Activated CD4-positive, alpha-beta memory T cell treated with anti-CD3 and anti-CD28 coated beads for 36 hours (primary cell): ENCODE measurements around the gene TMEM164. TPM values are rescaled to one million over a fixed set of nuclear protein-coding genes. Genes with fewer than 3 reads are reported as not detected.

Experiments used
- CTCF ChIA-PET: fragments of 350-600 bp; sonication (Branson Sonifier 250); formaldehyde crosslinking; loops from one replicate; lab custom pipeline; 2021; ENCODE audit warnings: antibody characterized with exemption, inconsistent platforms; lab: Charles Lee
- POLR2A ChIA-PET: fragments of 350-600 bp; sonication (Branson Sonifier 250); formaldehyde crosslinking; loops from one replicate; lab custom pipeline; 2021; ENCODE audit warnings: antibody characterized with exemption; lab: Charles Lee
- DNase-seq: peaks from one replicate; pipeline ENCODE4 v3.0.0-alpha.2; 2020
- H3K27ac Mint-ChIP-seq: one replicate; pipeline ENCODE4 v1.8.0; 2021; ENCODE audit warnings: mixed read lengths
- H3K27me3 Mint-ChIP-seq: one replicate; pipeline ENCODE4 v1.8.0; 2021; ENCODE audit warnings: mixed read lengths
- H3K36me3 Mint-ChIP-seq: one replicate; pipeline ENCODE4 v1.8.0; 2021; ENCODE audit warnings: mixed read lengths
- H3K4me1 Mint-ChIP-seq: one replicate; pipeline ENCODE4 v1.8.0; 2021; ENCODE audit warnings: low read depth, mixed read lengths
- H3K4me3 Mint-ChIP-seq: one replicate; pipeline ENCODE4 v1.8.0; 2021; ENCODE audit warnings: mild to moderate bottlenecking, mixed read lengths
- H3K9me3 Mint-ChIP-seq: one replicate; pipeline ENCODE4 v1.8.0; 2021; ENCODE audit warnings: mixed read lengths
- intact Hi-C: fragments of 100-400 bp; cut with micrococcal nuclease; formaldehyde crosslinking; loops from one replicate; pipeline ENCODE4 v1.15.1; 2023
- total RNA-seq, 2 experiments: library from RNA; stranded (reverse); gene quantifications; one replicate each; pipeline ENCODE4 v1.2.3, GENCODE V29; 2021

TMEM164 gene
- total RNA-seq, 2 experiments from 2014 or later = 10.1 to 13.2 TPM

- no peak for DNase-seq
- CTCF ChIA-PET = interaction anchor here (1.2 to 1.5 kb wide), 2 partner anchors 18 to 120 kb away, joined by 3 to 4 read pairs; no protein-coding TSS in a partner anchor
- Mint-ChIP-seq H3K9me3 (no peaks in the 10 kb centered on the region), H3K36me3 (peaks cover 2% of the 10 kb centered on the region), H3K27ac (no peak overlapping the region), H3K27me3 (no peaks in the 10 kb centered on the region), H3K4me3 (no peak overlapping the region), H3K4me1 (peaks cover 17% of the 10 kb centered on the region)
- intact Hi-C loops = no loop called here
- POLR2A ChIA-PET = no interaction called here
Observed at GRCh38 chrX:110026099-110026844, 23.4 kb downstream of the TMEM164 start.

- Mint-ChIP-seq H3K4me1 (peaks cover 14% of the 10 kb centered on the region), H3K9me3 (no peaks in the 10 kb centered on the region), H3K27ac (no peak overlapping the region), H3K4me3 (no peak overlapping the region), H3K36me3 (peaks cover 4% of the 10 kb centered on the region), H3K27me3 (no peaks in the 10 kb centered on the region)
- ChIA-PET CTCF (no interaction called here), POLR2A (no interaction called here)
- DNase-seq = no peak
- intact Hi-C loops = no loop called here
Observed at GRCh38 chrX:110032534-110033147, 29.7 kb downstream of the TMEM164 start.

GRCh38 chrX:110034036-110034435 lies 31.1 kb downstream of the TMEM164 start:
- ChIA-PET CTCF (no interaction called here), POLR2A (no interaction called here)
- intact Hi-C loops = no loop called here
- Mint-ChIP-seq H3K36me3 (peaks cover 2% of the 10 kb centered on the region), H3K4me1 (peaks cover 7% of the 10 kb centered on the region), H3K27ac (no peak overlapping the region), H3K4me3 (no peak overlapping the region), H3K27me3 (no peaks in the 10 kb centered on the region), H3K9me3 (no peaks in the 10 kb centered on the region)
- DNase-seq = no peak

- intact Hi-C loops = no loop called here
- H3K27ac Mint-ChIP-seq = no peak overlapping the region
- CTCF ChIA-PET = no interaction called here
- H3K4me3 Mint-ChIP-seq = no peak overlapping the region
- H3K27me3 Mint-ChIP-seq = no peaks in the 10 kb centered on the region
- no peaks in the 10 kb centered on the region for H3K9me3 Mint-ChIP-seq
- POLR2A ChIA-PET = no interaction called here
- no peak for DNase-seq
- peaks cover 3% of the 10 kb centered on the region for H3K4me1 Mint-ChIP-seq
- peaks cover 4% of the 10 kb centered on the region for H3K36me3 Mint-ChIP-seq
Observed at GRCh38 chrX:110036162-110037033, 33.5 kb downstream of the TMEM164 start.

- Mint-ChIP-seq H3K4me3 (no peak overlapping the region), H3K27me3 (no peaks in the 10 kb centered on the region), H3K9me3 (no peaks in the 10 kb centered on the region), H3K27ac (no peak overlapping the region), H3K36me3 (peaks cover 4% of the 10 kb centered on the region), H3K4me1 (peaks cover 3% of the 10 kb centered on the region)
- DNase-seq = no peak
- intact Hi-C loops = no loop called here
- ChIA-PET CTCF (no interaction called here), POLR2A (no interaction called here)
Observed at GRCh38 chrX:110037178-110037577, 34.3 kb downstream of the TMEM164 start.

- Mint-ChIP-seq H3K9me3 (no peaks in the 10 kb centered on the region), H3K27ac (no peak overlapping the region), H3K36me3 (peaks cover 4% of the 10 kb centered on the region), H3K27me3 (no peaks in the 10 kb centered on the region), H3K4me1 (peaks cover 11% of the 10 kb centered on the region), H3K4me3 (no peak overlapping the region)
- no peak for DNase-seq
- ChIA-PET CTCF (no interaction called here), POLR2A (no interaction called here)
- intact Hi-C loops = no loop called here
Observed at GRCh38 chrX:110038900-110039299, 36.0 kb downstream of the TMEM164 start.

GRCh38 chrX:110041980-110042379 lies 39.1 kb downstream of the TMEM164 start:
- intact Hi-C loops = no loop called here
- ChIA-PET CTCF (no interaction called here), POLR2A (no interaction called here)
- H3K27me3 Mint-ChIP-seq = no peaks in the 10 kb centered on the region
- DNase-seq = no peak
- peaks cover 9% of the 10 kb centered on the region for H3K4me1 Mint-ChIP-seq
- peaks cover 2% of the 10 kb centered on the region for H3K36me3 Mint-ChIP-seq
- no peaks in the 10 kb centered on the region for H3K9me3 Mint-ChIP-seq
- no peak overlapping the region for H3K4me3 Mint-ChIP-seq
- H3K27ac Mint-ChIP-seq = no peak overlapping the region

GRCh38 chrX:110042496-110042895 lies 39.6 kb downstream of the TMEM164 start:
- Mint-ChIP-seq H3K4me3 (no peak overlapping the region), H3K4me1 (peaks cover 8% of the 10 kb centered on the region), H3K9me3 (no peaks in the 10 kb centered on the region), H3K36me3 (peaks cover 2% of the 10 kb centered on the region), H3K27ac (no peak overlapping the region), H3K27me3 (no peaks in the 10 kb centered on the region)
- intact Hi-C loops = no loop called here
- POLR2A ChIA-PET = no interaction called here
- CTCF ChIA-PET = no interaction called here
- no peak for DNase-seq

- intact Hi-C loops = no loop called here
- CTCF ChIA-PET = interaction anchor here (0.8 kb wide), 1 partner anchor 103 kb away, joined by 3 read pairs; no protein-coding TSS in a partner anchor
- POLR2A ChIA-PET = no interaction called here
Observed at GRCh38 chrX:110043506-110043905, 40.6 kb downstream of the TMEM164 start.

GRCh38 chrX:110044346-110045249 lies 41.7 kb downstream of the TMEM164 start:
- intact Hi-C loops = no loop called here
- H3K27ac Mint-ChIP-seq = no peak overlapping the region
- peaks cover 8% of the 10 kb centered on the region for H3K4me1 Mint-ChIP-seq
- H3K4me3 Mint-ChIP-seq = no peak overlapping the region
- H3K36me3 Mint-ChIP-seq = peaks cover 6% of the 10 kb centered on the region
- H3K9me3 Mint-ChIP-seq = no peaks in the 10 kb centered on the region
- POLR2A ChIA-PET = no interaction called here
- no peak for DNase-seq
- no peaks in the 10 kb centered on the region for H3K27me3 Mint-ChIP-seq
- CTCF ChIA-PET = no interaction called here

More at GRCh38 chrX:110043506-110043905, 40.6 kb downstream of the TMEM164 start:
- no peak for DNase-seq
- Mint-ChIP-seq H3K27me3 (no peaks in the 10 kb centered on the region), H3K4me3 (no peak overlapping the region), H3K9me3 (no peaks in the 10 kb centered on the region), H3K36me3 (peaks cover 6% of the 10 kb centered on the region), H3K4me1 (peaks cover 8% of the 10 kb centered on the region), H3K27ac (no peak overlapping the region)

GRCh38 chrX:110045421-110045820 lies 42.5 kb downstream of the TMEM164 start:
- intact Hi-C loops = no loop called here
- no peak for DNase-seq
- ChIA-PET POLR2A (no interaction called here), CTCF (no interaction called here)
- Mint-ChIP-seq H3K36me3 (peaks cover 6% of the 10 kb centered on the region), H3K27ac (no peak overlapping the region), H3K9me3 (no peaks in the 10 kb centered on the region), H3K4me1 (peaks cover 8% of the 10 kb centered on the region), H3K4me3 (no peak overlapping the region), H3K27me3 (no peaks in the 10 kb centered on the region)
